ENCODE measurements around the gene YEATS4. TPM values are rescaled to one million over a fixed set of nuclear protein-coding genes. Genes with fewer than 3 reads are reported as not detected.

YEATS4 gene
- total and polyA plus RNA-seq, 2 donors (not counting 1 experiment from before 2014, with no cell fraction given) = 17.7 to 18.0 TPM

- WGBS (ENCODE audit: insufficient coverage) = 100% methylated on average over 1 of the region's 2 CpGs
- CTCF ChIA-PET = no interaction called here
- no peak overlapping the region for H2AFZ ChIP-seq (ENCODE audit: insufficient read depth, low read depth, low read length, poor library complexity, severe bottlenecking)
- intact Hi-C loops (cut with micrococcal nuclease) = no loop called here
- no peaks in the 10 kb centered on the region for H3K27me3 Mint-ChIP-seq
- H4K20me1 ChIP-seq (ENCODE audit: control insufficient read depth, insufficient read depth, low read length, poor library complexity, severe bottlenecking) = no peaks in the 10 kb centered on the region
- H3K27me3 ChIP-seq (replicated peaks in 1 of 4; ENCODE audit: control extremely low read depth in 1 of 4, control insufficient read depth in 3 of 4, insufficient read depth in 4 of 4, low read length in 3 of 4) = no peaks in the 10 kb centered on the region
- no peak overlapping the region for H3K4me2 ChIP-seq (replicated peaks; ENCODE audit: low read depth, low read length, poor library complexity, severe bottlenecking)
- H3K4me1 Mint-ChIP-seq = no peaks in the 10 kb centered on the region
- no peak overlapping the region for H3K4me3 ChIP-seq (ENCODE audit: control extremely low read depth in 1 of 5, extremely low read depth in 1 of 5, insufficient read depth in 1 of 5, low read depth in 2 of 5, low read length in 4 of 5)
- no peak overlapping the region for H3K27ac Mint-ChIP-seq
- H3K4me3 Mint-ChIP-seq = no peak overlapping the region
- H3K9me3 ChIP-seq (ENCODE audit: control extremely low read depth in 1 of 3, control insufficient read depth in 2 of 3, insufficient read depth in 1 of 3, low read length in 2 of 3) = no peaks in the 10 kb centered on the region
- H3K9ac ChIP-seq (ENCODE audit: low read length) = no peak overlapping the region
- no peak for TF ChIP-seq CTCF (IDR thresholded peaks at IDR 0.05)
- H3K9me3 Mint-ChIP-seq (ENCODE audit: insufficient read depth) = no peaks in the 10 kb centered on the region
- H3K79me2 ChIP-seq (ENCODE audit: control insufficient read depth, insufficient read depth, low read length) = no peaks in the 10 kb centered on the region
- H3K27ac ChIP-seq (ENCODE audit: low read length in 2 of 2) = no peak overlapping the region
- ATAC-seq (ENCODE audit: low read depth) (no peak), DNase-seq (no peak)
- H3K4me1 ChIP-seq (ENCODE audit: control insufficient read depth in 2 of 2, insufficient read depth in 2 of 2, low read length in 2 of 2) = no peaks in the 10 kb centered on the region
- peaks cover 0 to 3% of the 10 kb centered on the region in 2 experiments for H3K36me3 ChIP-seq (replicated peaks in 1 of 2; ENCODE audit: control extremely low read depth in 1 of 2, control insufficient read depth in 1 of 2, extremely low read depth in 1 of 2, insufficient read depth in 2 of 2, low read length in 1 of 2)
- POLR2A ChIA-PET = no interaction called here
These were observed 46.7 kb downstream of the YEATS4 start for GRCh38 chr12:69406217-69406616.

- Histone ChIP-seq H3K36me3 (replicated peaks in 1 of 2; ENCODE audit: control extremely low read depth in 1 of 2, control insufficient read depth in 1 of 2, extremely low read depth in 1 of 2, insufficient read depth in 2 of 2, low read length in 1 of 2) (peaks cover 0 to 3% of the 10 kb centered on the region in 2 experiments), H4K20me1 (ENCODE audit: control insufficient read depth, insufficient read depth, low read length, poor library complexity, severe bottlenecking) (no peaks in the 10 kb centered on the region), H3K4me3 (ENCODE audit: control extremely low read depth in 1 of 5, extremely low read depth in 1 of 5, insufficient read depth in 1 of 5, low read depth in 2 of 5, low read length in 4 of 5) (no peak overlapping the region), H3K4me1 (ENCODE audit: control insufficient read depth in 2 of 2, insufficient read depth in 2 of 2, low read length in 2 of 2) (no peaks in the 10 kb centered on the region), H2AFZ (ENCODE audit: insufficient read depth, low read depth, low read length, poor library complexity, severe bottlenecking) (no peak overlapping the region), H3K4me2 (replicated peaks; ENCODE audit: low read depth, low read length, poor library complexity, severe bottlenecking) (no peak overlapping the region), H3K9me3 (ENCODE audit: control extremely low read depth in 1 of 3, control insufficient read depth in 2 of 3, insufficient read depth in 1 of 3, low read length in 2 of 3) (no peaks in the 10 kb centered on the region), H3K27me3 (replicated peaks in 1 of 4; ENCODE audit: control extremely low read depth in 1 of 4, control insufficient read depth in 3 of 4, insufficient read depth in 4 of 4, low read length in 3 of 4) (no peaks in the 10 kb centered on the region), H3K9ac (ENCODE audit: low read length) (no peak overlapping the region), H3K79me2 (ENCODE audit: control insufficient read depth, insufficient read depth, low read length) (no peaks in the 10 kb centered on the region), H3K27ac (ENCODE audit: low read length in 2 of 2) (no peak overlapping the region)
- DNase-seq (no peak), ATAC-seq (ENCODE audit: low read depth) (no peak)
- H3K4me1 Mint-ChIP-seq = no peaks in the 10 kb centered on the region
- H3K9me3 Mint-ChIP-seq (ENCODE audit: insufficient read depth) = no peaks in the 10 kb centered on the region
- intact Hi-C loops (cut with micrococcal nuclease) = no loop called here
- ChIA-PET POLR2A (no interaction called here), CTCF (no interaction called here)
- H3K4me3 Mint-ChIP-seq = no peak overlapping the region
- no peaks in the 10 kb centered on the region for H3K27me3 Mint-ChIP-seq
- TF ChIP-seq CTCF (IDR thresholded peaks at IDR 0.05) = no peak
- TF ChIP-seq EZH2 (IDR thresholded peaks at IDR 0.05; ENCODE audit: borderline replicate concordance, insufficient read depth, low read depth, low read length, poor library complexity, severe bottlenecking) = no peak
- WGBS (ENCODE audit: insufficient coverage) = 97% methylated on average over 7 of the region's 9 CpGs
- no peak overlapping the region for H3K27ac Mint-ChIP-seq
These were observed 51.0 kb downstream of the YEATS4 start for GRCh38 chr12:69410571-69410970.
